ENCODE measurements around the gene SYTL2.

Gene SYTL2

DNA sequence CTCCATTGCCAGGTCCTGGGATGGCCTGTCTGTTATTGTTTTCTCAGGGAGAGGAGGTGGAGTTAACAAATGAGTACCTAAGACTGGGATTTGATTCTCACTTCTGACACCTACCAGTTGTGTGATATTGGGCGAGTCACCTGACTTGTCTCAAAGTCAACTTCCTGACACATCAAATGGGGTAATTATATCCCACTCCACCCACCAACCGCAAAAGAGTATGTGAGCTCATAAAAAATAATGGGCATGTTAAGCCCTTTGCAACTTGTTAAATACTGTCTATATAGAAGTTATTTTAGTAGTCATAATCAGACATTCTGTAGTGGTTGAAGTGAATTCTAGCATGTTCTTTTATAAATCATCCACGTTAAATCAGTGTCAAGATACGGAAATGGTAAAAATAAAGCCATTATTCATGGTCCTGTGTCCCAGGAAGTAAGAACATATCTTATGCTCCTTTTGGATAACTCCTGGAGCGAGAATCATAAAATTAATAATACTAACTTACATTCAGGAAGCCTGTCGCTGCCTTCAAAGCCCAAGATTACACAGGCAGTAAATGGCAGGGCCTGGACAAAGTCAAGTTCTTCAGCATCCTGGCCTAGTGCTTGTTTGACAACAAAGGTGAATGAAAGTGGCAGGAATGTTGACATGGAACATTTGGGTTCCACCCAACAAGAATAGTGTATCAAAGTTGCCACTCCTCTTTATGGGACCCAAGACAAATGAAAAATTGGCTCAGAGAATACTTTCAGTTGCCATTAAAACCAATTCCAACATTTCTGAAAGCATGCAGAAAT, 54.3 kb downstream of the SYTL2 start:
- TF ChIP-seq, protein P1, sequence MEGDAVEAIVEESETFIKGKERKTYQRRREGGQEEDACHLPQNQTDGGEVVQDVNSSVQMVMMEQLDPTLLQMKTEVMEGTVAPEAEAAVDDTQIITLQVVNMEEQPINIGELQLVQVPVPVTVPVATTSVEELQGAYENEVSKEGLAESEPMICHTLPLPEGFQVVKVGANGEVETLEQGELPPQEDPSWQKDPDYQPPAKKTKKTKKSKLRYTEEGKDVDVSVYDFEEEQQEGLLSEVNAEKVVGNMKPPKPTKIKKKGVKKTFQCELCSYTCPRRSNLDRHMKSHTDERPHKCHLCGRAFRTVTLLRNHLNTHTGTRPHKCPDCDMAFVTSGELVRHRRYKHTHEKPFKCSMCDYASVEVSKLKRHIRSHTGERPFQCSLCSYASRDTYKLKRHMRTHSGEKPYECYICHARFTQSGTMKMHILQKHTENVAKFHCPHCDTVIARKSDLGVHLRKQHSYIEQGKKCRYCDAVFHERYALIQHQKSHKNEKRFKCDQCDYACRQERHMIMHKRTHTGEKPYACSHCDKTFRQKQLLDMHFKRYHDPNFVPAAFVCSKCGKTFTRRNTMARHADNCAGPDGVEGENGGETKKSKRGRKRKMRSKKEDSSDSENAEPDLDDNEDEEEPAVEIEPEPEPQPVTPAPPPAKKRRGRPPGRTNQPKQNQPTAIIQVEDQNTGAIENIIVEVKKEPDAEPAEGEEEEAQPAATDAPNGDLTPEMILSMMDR (IDR thresholded peaks at IDR 0.05), result no peak

GRCh38 chr11:85755701-85756100, 55.2 kb downstream of the SYTL2 start:
- TF ChIP-seq, protein P1 (IDR thresholded peaks at IDR 0.05), result no peak

DNA sequence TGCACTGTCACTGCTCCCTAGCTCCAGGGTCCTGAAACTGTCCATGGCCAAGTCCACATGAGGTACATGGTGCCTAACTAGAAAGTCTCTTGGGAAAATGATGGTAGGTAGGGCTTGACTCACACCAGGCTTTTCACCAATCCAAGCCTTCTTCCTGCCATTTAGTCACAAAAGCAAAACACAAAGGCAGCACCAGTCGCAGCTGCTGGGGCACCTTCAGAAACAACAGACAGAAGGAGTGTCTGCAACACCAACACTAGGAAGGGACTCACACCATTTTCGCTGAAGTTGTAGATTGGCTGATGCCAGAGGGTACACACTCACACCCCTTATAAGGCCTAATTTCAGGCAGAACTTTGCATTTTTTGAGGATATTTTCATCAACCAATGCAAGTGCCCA, 55.7 kb downstream of the SYTL2 start:
- TF ChIP-seq, protein P1 (IDR thresholded peaks at IDR 0.05), result no peak

DNA sequence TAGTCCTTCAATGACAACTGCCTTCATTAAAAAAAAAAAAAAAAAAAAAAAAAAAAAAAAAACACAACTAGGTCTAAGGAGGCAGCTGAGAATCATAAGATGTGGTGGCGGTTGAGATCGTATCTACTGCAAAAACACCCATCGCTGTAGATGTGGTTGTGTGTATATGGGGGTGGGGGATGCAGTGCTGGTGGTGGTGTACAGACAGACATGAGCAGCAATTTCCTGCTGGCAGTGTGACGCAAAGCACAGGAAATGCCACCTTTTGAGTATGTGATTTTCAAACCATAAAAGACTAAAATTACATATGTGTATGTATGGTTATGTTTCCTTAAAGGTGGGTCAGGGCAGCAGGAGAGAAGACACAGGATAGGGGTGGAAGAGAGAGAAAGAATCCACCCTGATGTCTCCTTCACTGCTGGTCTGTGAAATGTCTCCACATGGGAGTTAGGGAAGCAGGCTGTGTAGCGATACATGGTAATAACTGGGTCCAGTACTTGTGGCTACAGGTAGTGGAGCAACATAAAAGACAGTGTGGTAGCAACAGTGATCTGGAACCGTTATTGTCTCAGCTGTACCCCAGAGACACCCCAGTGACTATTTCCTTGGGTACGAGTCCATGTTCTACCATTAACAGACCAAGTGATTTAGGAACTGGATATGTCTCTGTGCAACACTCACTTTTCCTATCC, 57.9 kb downstream of the SYTL2 start:
- TF ChIP-seq, protein P1 (IDR thresholded peaks at IDR 0.05), result no peak

DNA sequence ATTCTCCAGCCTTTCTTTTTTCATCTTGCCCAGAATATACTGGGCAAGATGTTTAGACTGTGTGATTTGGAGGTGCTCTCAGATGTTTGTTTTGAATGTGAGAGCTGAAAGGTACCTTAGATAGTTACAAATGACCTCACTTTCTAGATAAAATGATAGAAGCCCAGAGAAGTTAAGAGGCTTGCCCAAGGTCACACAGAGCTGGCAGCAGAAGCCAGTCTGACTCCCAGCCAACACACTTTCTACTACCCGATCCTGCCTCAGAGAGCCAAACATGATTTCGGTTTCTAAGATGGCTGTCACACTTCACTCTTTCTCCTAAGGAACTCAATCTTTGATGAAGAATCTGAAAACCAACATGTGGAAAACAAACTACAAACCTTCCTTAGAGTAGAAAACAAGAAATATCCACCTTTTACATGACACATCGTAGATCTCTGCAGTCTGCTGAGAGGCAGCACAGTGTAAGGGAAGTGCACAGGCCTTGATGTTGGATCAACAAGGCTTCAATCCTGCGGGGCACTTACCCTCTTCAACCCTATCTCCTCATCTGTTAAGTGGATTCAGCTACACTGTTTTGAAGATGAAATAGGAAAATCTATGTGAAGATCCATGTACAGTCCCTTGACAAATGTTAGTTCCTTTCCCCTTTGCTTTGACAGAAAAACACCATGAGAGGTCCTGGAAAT, 58.6 kb downstream of the SYTL2 start:
- TF ChIP-seq, protein P1 (IDR thresholded peaks at IDR 0.05), result no peak

DNA sequence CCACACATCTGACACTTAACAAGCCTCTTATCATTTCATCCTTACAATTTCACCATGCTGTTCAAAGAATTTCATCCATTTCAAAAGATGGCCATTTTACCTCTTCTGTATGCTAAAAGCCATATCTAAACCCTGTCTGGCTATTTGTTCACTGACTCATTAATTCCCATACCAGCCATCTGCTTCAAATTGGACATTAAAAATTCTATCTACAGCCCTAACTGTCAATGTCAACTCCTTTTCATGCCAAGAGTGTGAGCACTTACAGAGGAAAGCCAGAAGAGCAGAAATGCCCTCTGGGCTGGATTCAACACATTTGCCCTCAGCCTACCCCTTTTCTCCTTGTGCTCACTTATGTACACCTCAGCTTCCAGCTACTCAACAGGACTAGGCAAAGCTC, 59.2 kb downstream of the SYTL2 start:
- TF ChIP-seq, protein P1 (IDR thresholded peaks at IDR 0.05), result no peak

DNA sequence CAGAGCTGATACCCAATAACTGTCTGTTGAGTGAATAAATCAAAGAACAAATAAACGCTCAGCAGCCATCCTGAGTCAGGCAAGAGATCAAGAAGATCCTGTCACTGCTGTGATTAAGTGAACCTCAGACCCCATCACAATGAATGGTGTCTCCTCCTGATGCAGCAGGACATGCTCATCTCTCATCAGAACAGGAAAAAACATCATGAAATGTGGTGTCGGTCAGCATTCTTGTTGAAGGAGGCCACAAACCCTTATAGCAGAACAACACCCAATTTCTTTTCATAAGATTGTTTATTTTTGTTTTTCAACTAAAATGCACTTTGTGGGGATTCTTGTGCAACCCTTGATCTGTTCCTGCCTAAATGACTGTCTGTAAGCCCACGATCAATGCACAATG, 60.3 kb downstream of the SYTL2 start:
- TF ChIP-seq, protein P1 (IDR thresholded peaks at IDR 0.05), result no peak

Data from LNCAP (cell line).